ENCODE measurements around the gene PRKCH.
"Not testable (repeated sequence)": the region's sequence is repeated elsewhere in the genome, so short reads cannot be mapped to it uniquely, and the experiment has no call there.

PRKCH gene

DNA sequence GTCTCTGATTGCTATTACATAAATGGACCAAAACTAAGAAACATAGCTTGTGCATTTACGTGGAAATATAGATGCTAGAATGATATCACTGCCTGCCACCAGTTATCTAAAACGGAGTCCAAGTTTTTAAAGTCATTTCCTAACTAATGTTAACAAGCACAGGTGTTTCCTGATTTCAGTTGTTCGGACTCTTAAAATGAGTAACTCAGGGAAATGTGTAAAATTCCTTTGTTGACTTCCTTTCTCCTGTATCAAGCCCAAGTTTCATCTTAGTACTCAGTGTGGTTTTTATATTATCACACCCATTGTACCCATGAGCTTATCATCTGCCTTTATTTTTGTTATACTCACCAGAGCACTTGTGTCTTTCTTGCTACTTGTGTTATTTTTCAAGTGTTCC, 13.2 kb upstream of the PRKCH start:
- DNase-seq (ENCODE audit: low spot score), result no peak

- not testable (repeated sequence) for DNase-seq (ENCODE audit: low spot score)
Observed at GRCh38 chr14:61308701-61309100, 12.7 kb upstream of the PRKCH start.

GRCh38 chr14:61315313-61315712, 6.1 kb upstream of the PRKCH start:
- no peak for DNase-seq (ENCODE audit: low spot score)

DNA sequence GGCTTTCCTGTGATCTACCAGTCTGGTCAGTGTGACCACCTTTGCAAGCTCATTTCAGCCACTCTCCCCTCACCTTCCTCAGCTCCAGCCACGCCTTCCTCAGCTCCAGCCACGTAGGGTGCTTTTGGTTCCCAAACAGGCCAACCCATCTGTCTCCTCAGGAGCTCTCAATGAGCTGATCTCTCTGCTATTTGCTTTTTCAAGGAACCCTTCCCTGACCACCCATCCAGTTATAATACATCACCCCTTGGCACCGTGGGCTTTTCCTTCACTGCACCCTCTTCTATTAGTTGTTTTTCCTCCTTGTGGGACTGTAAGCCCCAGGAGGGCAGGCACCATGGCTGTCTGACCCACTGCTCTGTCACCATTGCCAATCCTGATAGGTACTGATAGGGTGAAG, 2.3 kb upstream of the PRKCH start:
- DNase-seq (ENCODE audit: low spot score), result no peak

- DNase-seq (ENCODE audit: low spot score), result no peak
Observed at GRCh38 chr14:61319706-61320105, 1.7 kb upstream of the PRKCH start.

DNA sequence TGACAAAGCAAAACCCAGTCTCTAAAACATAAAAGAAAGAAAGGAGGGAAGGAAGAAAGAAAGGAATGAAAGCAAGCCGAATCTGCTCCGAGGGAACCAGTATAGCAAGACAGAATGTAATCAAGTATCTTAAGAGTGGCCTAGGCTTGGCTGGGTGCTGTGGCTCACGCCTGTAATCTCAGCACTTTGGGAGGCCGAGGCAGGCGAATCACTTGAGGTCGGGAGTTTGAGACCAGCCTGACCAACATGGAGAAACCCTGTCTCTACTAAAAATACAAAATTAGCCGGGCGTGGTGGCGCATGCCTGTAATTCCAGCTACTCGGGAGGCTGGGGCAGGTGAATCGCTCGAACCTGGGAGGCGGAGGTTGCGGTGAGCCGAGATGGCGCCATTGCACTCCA, 1.2 kb upstream of the PRKCH start:
- DNase-seq (ENCODE audit: low spot score), result not testable (repeated sequence)

DNA sequence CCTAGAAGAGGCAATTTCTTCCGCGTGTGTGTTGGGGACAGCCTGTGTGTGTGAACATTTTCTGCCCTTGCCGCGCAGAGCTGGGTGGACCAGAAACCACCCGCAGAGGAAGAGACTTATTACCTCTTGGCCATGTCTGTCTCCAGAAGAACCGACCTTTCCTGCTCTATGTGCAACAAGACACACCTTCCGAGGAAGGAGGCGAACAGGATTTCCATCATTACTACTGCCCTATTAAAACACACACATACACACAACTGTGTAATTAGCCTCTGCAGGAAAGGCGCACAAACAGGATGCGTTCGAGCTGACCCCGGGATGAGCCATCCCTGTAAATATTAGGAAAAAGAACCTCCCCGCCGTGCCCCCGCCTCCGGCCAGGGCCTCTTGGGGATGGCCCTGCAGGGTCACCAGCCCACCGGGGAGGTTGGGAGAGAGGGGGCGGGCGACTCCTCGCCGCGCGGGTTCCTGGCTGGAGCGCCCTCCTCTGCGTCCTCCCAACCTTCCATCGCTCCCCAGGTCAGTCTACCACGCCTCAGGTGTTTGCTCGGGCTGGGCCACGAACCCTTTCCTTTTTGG, 484 bp upstream of the PRKCH start:
- DNase-seq (ENCODE audit: low spot score), result no peak

GRCh38 chr14:61322011-61322798, 826 bp downstream of the PRKCH start:
- DNase-seq (ENCODE audit: low spot score), result no peak

DNA sequence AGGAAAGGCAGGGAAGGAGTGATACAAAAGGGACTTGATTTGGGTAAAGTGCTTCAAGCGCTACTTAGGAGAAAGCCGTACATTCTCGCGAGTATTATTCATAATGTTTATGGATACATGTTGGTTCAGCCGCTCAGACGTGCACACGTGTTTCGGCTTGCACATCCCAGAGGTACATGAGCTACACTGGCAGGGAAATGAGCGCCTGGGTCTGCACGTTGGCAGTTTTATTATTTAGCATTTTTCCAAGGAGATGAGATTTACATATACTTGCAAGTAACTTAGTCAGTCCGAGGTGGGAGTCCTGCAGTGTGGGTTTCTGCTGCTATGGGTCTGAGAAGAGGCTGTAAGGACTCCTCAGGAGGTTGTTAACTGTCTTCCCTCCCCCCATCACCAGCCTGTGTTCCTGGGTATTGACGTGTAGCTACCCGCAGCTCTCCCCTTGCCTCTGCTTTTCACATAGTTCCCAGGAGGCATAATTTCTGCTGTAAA, 1.5 kb downstream of the PRKCH start:
- peak; percentile 61 for DNase-seq (ENCODE audit: low spot score)

GRCh38 chr14:61323970-61324369, 2.6 kb downstream of the PRKCH start:
- no peak for DNase-seq (ENCODE audit: low spot score)

DNA sequence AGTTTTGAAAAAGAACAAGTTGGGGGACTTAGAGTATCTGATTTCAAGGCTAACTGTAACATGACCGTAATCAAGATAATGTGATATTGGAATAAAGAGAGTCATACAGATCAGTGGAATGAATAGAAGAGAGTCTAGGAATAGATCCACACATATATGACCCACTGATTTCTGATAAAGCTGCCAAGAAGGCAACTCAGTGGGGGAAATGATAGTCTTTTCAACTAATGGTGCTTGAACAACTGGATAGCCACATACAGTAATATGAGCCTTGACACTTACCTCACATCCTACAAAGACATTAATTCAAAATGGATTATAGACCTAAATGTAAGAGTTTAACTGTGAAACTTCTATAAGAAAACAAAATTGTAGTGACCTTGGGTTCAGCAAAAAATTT, 3.8 kb downstream of the PRKCH start:
- DNase-seq (ENCODE audit: low spot score), result no peak

- no peak for DNase-seq (ENCODE audit: low spot score)
Observed at GRCh38 chr14:61326146-61326545, 4.8 kb downstream of the PRKCH start.

DNA sequence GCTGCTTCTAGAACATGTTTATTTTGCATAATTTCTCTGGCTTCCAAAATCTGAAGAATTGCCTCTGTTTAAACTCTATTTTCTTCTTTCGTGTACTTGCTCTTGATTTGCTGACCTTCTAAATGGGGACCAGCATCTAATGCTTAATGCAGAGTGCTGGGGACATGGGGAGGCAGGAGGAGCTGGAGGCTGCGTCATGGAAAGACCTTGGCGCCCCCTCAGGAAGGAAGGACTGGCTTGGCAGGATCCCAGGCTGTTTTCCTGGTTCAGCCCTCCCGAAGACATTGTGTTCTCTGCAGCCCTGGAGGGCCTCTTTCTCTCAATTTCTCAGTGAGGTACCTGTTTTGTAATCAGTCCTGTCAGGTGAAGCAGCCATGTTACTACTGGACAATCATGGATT, 5.5 kb downstream of the PRKCH start:
- no peak for DNase-seq (ENCODE audit: low spot score)

DNA sequence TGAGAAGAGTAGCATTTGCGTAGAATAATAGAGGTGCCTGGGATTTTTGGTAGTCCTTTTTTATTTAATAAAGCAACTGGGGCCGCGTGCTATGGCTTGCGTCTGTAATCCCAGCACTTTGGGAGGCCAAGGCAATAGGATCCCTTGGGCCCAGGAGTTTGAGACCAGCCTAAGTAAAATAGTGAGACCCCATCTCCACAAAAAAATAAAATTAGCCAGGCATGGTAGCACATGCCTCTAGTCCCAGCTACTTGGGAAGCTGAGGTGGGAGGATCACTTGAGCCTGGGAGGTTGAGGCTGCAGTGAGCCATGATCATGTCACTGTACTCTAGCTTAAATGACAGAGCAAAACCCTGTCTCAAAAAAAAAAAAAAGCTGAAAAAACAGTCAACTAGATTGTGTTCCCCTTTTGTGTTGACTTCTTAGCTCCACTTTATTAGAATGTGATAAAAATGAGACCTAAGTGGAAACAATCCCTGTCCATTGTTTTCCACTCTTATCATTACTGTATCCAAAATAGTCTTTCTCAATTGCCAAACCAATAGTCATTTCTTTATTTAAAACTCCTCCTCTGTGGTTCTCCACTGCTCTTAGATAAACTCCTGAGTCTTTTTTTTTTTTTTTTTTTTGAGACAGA, 7.4 kb downstream of the PRKCH start:
- no peak for DNase-seq (ENCODE audit: low spot score)

DNA sequence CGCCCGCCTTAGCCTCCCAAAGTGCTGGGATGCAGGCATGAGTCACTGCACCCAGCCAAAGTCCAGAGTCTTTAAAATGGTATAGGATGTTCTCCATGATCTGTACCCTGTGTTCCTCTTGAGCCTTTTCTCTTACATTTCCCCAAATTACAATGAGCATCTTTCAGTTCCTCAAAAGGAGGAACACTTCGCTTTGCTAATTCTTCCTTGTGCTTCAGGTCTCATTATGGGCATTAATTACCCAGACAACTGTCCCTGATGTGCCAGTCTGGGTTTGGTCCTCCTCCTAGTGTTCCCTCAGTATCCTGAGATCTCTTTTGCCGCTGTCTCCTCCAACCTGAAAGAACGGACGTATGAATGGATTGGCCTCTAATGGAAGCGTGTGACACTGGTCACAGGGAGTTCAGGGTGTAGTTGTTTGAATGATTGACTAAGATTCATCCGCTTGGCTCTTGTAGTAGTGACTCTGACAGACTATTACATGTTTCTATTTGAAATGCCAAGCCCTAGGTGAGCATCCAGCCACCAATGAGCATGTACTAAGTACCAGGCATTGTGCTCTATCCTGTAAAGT, 8.2 kb downstream of the PRKCH start:
- no peak for DNase-seq (ENCODE audit: low spot score)

DNA sequence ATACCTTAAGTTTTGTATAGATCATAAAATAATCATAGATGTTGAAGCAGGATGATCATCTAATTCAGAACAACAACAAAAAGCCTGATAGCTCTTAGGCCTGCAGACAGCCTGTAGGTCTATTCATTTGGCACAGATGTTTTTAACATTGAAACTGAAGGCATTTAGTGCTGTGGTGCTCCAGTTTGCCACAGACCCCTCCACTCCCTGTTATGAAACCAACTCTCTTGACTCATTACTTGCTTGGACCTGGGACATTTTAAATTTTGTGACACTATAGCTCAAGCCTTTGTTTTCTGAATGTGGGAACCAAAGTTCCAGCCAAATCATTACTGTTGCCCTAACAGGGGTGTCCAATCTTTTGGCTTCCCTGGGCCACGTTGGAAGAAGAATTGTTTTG, 9.1 kb downstream of the PRKCH start:
- DNase-seq (ENCODE audit: low spot score), result no peak

DNA sequence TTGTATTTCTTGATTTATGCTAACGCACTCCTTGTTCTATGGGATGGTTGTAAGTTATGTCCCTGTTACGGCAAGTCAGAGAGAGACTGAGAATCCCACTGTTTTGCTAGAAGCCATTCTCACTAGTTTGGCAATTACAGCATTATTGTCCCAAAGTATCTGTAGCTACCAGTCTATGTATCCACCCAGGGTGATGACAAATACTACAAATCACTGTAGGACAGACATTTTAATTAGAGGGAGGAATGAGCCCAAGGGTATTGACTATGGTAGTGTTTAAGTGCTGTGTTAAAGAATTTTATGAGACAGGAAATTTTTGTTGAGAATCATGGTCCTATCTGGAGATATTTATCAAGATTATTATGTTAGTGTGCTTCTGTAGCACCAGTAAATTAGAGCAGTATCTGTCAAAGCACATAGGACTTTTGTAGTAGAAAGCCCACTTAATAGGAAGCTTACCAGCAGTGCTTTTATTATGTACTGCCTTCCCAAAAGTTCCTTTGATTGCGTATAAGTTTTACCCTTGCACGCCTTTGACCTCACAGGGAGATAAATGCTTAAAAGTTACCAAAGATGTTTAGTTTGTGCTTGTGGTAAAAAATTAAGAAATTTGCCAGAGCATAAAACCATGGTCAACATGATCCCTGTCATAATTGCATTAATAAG, 10.7 kb downstream of the PRKCH start:
- DNase-seq (ENCODE audit: low spot score), result no peak

DNA sequence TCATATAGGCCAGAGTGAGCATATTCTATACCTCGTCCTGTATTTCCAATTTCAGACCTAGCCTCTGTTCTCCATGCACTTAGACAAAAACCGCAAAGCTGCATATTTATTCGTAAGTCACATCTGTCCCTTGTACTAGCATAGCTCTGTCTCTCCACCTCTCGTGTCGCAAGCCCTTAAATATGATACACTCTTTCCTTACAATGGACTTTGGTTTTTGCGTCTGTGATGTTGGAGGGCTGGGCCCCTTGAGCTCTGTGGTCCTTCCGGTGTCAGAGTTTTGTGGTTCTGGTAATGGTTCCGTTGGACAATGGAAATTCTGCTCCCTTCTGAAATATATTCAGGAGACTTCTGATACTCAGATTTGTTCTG, 11.3 kb downstream of the PRKCH start:
- DNase-seq (ENCODE audit: low spot score), result peak; percentile 43

GRCh38 chr14:61333087-61333486, 11.7 kb downstream of the PRKCH start:
- DNase-seq (ENCODE audit: low spot score), result no peak

DNA sequence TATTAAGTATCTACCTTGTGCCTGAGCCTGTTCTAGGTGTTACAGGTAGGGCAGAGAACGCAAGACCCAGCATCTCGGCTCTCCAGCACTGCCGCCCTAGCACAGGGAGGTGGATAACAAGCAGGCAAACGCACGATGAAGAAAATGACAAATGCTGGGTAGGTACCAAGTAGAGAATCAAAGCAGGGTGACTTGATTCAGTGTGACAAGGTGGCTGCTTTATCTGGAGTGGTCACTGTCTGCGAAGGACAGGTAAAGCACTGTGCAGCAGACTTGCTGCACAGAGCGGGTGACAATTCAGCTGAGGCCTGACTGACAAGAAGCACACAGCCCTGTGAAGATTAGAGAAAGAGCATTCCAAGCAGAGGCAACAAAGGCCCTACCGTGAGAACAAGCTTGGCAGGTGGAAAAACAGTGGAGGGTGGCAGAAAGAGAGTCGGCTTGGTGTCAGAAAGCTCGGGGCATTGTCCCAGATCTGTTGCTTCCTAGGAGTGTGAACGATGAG, 12.9 kb downstream of the PRKCH start:
- DNase-seq (ENCODE audit: low spot score), result peak; percentile 35

- DNase-seq (ENCODE audit: low spot score), result peak; percentile 45
Observed at GRCh38 chr14:61335049-61335448, 13.7 kb downstream of the PRKCH start.

GRCh38 chr14:61335671-61336275, 14.4 kb downstream of the PRKCH start:
- DNase-seq (ENCODE audit: low spot score), result peak; percentile 59
